HepG2 (cell line): Measurements from ENCODE around the gene RORB. TPM values are rescaled to one million over a fixed set of nuclear protein-coding genes. Genes with fewer than 3 reads are reported as not detected.
A peak's percentile ranks its signal among the peaks of the same experiment; 100 is the strongest.

Experiments used
- ATAC-seq: fragments of 200-7000 bp; cut with Tn5 transposase; 3 replicates; pipeline ENCODE4 v1.9.1; 2020; ENCODE audit warnings: mild to moderate bottlenecking, moderate library complexity
- BruUV-seq: library from RNA; stranded (reverse); fragments of 400-500 nt; replicated peaks from 2 replicates; lab custom pipeline; 2021; lab: Mats Ljungman, UMichigan
- CTCF ChIA-PET: fragments of 300-600 bp; formaldehyde crosslinking; extraction: SDS; loops from one replicate; lab custom pipeline; 2021; ENCODE audit warnings: low total read pairs, inconsistent platforms, low intra/inter-chr PET ratio; lab: Yijun Ruan, JAX
- POLR2A ChIA-PET: fragments of 350-600 bp; sonication (Branson Sonifier 250); formaldehyde crosslinking; loops from one replicate; lab custom pipeline; 2020; ENCODE audit warnings: antibody characterized with exemption, inconsistent platforms; lab: Yijun Ruan, JAX
- DNase-seq: peaks from one replicate; pipeline ENCODE4 v3.0.0-alpha.2; 2015; ENCODE audit warnings: low spot score
- FAIRE-seq: peaks from 3 replicates; lab custom pipeline; 2011; peaks lifted over from hg19 to GRCh38; lab: Jason Lieb, UNC
- H2AFZ ChIP-seq: one replicate; pipeline ENCODE4 v1.6.1; 2011; ENCODE audit warnings: low read length, inconsistent platforms
- H3K27ac ChIP-seq: fragments of 300-600 bp; 3 replicates; pipeline ENCODE4 v1.8.0; 2011; ENCODE audit warnings: mixed run types, mild to moderate bottlenecking, mixed read lengths, low read length, inconsistent platforms; ENCODE audit not compliant: insufficient read depth; ENCODE audit errors: extremely low read length
- H3K27me3 ChIP-seq, 2 experiments: fragments of 200-600 bp in 1 of 2; 2 replicates in 1 of 2; 3 replicates in 1 of 2; pipeline versions ENCODE4 v1.6.0 to v1.8.0; 2011; ENCODE audit warnings: low read length in 2 of 2, mild to moderate bottlenecking in 2 of 2, moderate library complexity in 2 of 2, inconsistent platforms in 1 of 2; ENCODE audit not compliant: insufficient read depth in 2 of 2, control insufficient read depth in 1 of 2
- H3K36me3 ChIP-seq, 2 experiments: fragments of 200-600 bp in 1 of 2; replicated peaks in 1 of 2; 2 replicates in 1 of 2; 3 replicates in 1 of 2; pipeline versions ENCODE4 v1.5.1 to v1.8.0; 2011; ENCODE audit warnings: low read length in 2 of 2, inconsistent platforms in 1 of 2; ENCODE audit not compliant: insufficient read depth in 2 of 2, control insufficient read depth in 1 of 2
- H3K4me1 ChIP-seq: 2 replicates; pipeline ENCODE4 v1.5.1; 2012; ENCODE audit warnings: low read length, inconsistent platforms; ENCODE audit not compliant: insufficient read depth
- H3K4me2 ChIP-seq: 2 replicates; pipeline ENCODE4 v1.6.0; 2011; ENCODE audit warnings: low read depth, low read length, inconsistent platforms
- H3K4me3 ChIP-seq, 3 experiments: fragments of 200-600 bp in 1 of 3; sonication (generic), shearing (Covaris generic) in 1 of 3; replicated peaks in 1 of 3; 2 replicates each; pipeline ENCODE4 v1.5.1; 2011 to 2016; ENCODE audit warnings: low read length in 3 of 3, inconsistent platforms in 2 of 3, low read depth in 2 of 3, mild to moderate bottlenecking in 2 of 3, control low read depth in 1 of 3, mixed read lengths in 1 of 3; ENCODE audit not compliant: insufficient read depth in 1 of 3
- H3K79me2 ChIP-seq: one replicate; pipeline ENCODE4 v1.6.1; 2011; ENCODE audit warnings: low read length, inconsistent platforms; ENCODE audit not compliant: insufficient read depth
- H3K9ac ChIP-seq: 2 replicates; pipeline ENCODE4 v1.6.0; 2011; ENCODE audit warnings: mild to moderate bottlenecking, low read depth, low read length, inconsistent platforms; ENCODE audit not compliant: insufficient read depth
- H3K9me3 ChIP-seq: 2 replicates; pipeline ENCODE4 v1.5.1; 2012; ENCODE audit warnings: mild to moderate bottlenecking, low read length
- H4K20me1 ChIP-seq: 2 replicates; pipeline ENCODE4 v1.6.0; 2011; ENCODE audit warnings: inconsistent platforms, mild to moderate bottlenecking, low read length, moderate library complexity; ENCODE audit not compliant: insufficient read depth
- CBFB ChIP-seq: sonication (generic); formaldehyde crosslinking; IDR thresholded peaks from 2 replicates; pipeline ENCODE4 v1.4.0; 2020; ENCODE audit warnings: missing genetic modification reagents
- MAFK ChIP-seq, 2 experiments: IDR thresholded peaks in 1 of 2; conservative IDR thresholded peaks in 1 of 2; 2 replicates each; pipeline ENCODE4 v1.6.1; 2011; ENCODE audit warnings: improper control_type of control experiment in 2 of 2, low read length in 2 of 2
- STAG1 ChIP-seq: sonication (generic); formaldehyde crosslinking; IDR thresholded peaks from 2 replicates; pipeline ENCODE4 v1.4.0; 2020; ENCODE audit warnings: missing genetic modification reagents
- ZNF749 ChIP-seq: sonication (generic); formaldehyde crosslinking; IDR thresholded peaks from 2 replicates; pipeline ENCODE4 v1.8.0; 2022; ENCODE audit warnings: mild to moderate bottlenecking, missing genetic modification reagents, moderate library complexity, borderline replicate concordance
- whole genome bisulfite sequencing: methylation state at CpG from one replicate; pipeline ENCODE4 v1.1.6; 2017; ENCODE audit warnings: low lambda C conversion rate; 5-methylcytosine and 5-hydroxymethylcytosine counted together
- in situ Hi-C: cut with HindIII; loops from 2 replicates; pipeline ENCODE4 v1.10.0; 2017; ENCODE audit warnings: low pct_unique_long_range_greater_than_20kb; ENCODE audit not compliant: extremely low pct_ligation_motif_present
- intact Hi-C: fragments of 100-400 bp; cut with micrococcal nuclease; formaldehyde crosslinking; loops from one replicate; pipeline ENCODE4 v1.10.0; 2022; ENCODE audit not compliant: unreplicated experiment
- polyA plus RNA-seq, 8 experiments: library from polyadenylated mRNA; depleted of rRNA in 3 of 8; stranded (reverse) in 7 of 8; unstranded in 1 of 8; fragments of >200 nt; fragmentation: Illumina TruSeq in 4 of 8; extraction: Trizol in 4 of 8; gene quantifications; 2 replicates each; pipeline versions ENCODE4 v1.2.1 to v1.2.3, GENCODE V29; 2011 to 2016; ENCODE audit warnings: low read depth in 4 of 8, missing spikeins in 1 of 8, mixed read lengths in 1 of 8; ENCODE audit not compliant: insufficient read depth in 1 of 8
- total RNA-seq, 5 experiments: library from RNA; depleted of rRNA; stranded (reverse); fragments of >200 nt; fragmentation: Illumina TruSeq; extraction: Trizol; gene quantifications; 2 replicates each; pipeline ENCODE4 v1.2.3, GENCODE V29; 2016; ENCODE audit warnings: low read depth in 1 of 5
- TF ChIP-seq, protein P1 (sequence below): sonication (generic); formaldehyde crosslinking; IDR thresholded peaks from 2 replicates; pipeline ENCODE4 v1.4.0; 2020; ENCODE audit warnings: missing genetic modification reagents
- TF ChIP-seq, protein P2 (sequence below): sonication (generic); formaldehyde crosslinking; IDR thresholded peaks from 2 replicates; pipeline ENCODE4 v1.5.0; 2020; ENCODE audit warnings: mild to moderate bottlenecking, missing genetic modification reagents, moderate library complexity

The RORB gene
- total and polyA plus RNA-seq, 2 of the 13 experiments (the other 11 are each of a cell fraction or from before 2014, with no cell fraction given) = not detected

DNA sequence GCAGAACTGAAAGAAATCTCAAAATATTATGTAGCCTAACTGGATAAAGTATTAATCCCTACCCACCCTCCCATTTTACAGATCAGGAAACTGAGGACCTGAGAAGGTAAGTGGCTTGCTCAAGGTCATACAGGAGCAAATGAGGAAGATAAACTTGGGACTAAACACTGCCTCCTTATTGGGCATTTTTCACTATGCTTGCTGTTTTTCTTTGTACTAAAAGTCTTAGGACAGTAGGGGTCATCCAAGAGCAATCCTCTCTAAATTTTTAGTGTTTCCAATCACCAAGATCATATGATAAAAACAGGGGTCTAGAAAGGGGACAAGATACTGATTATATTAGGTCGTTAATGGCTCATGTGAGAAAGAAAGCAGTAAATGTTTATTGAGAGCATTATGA lies 80.8 kb downstream of the RORB start:
- CTCF ChIA-PET = no interaction called here
- peaks cover 0 to 6% of the 10 kb centered on the region in 2 experiments; a peak in 1 of 5 replicates for H3K27me3 ChIP-seq
- in situ Hi-C loops = no loop called here

More for the DNA sequence above, 80.8 kb downstream of the RORB start:
- no peak overlapping the region for H3K4me2 ChIP-seq
- FAIRE-seq = no peak
- BruUV-seq = no TSS peak
- ATAC-seq = no peak
- H3K79me2 ChIP-seq = no peaks in the 10 kb centered on the region
- no peak overlapping the region for H3K27ac ChIP-seq
- WGBS = 0% methylated on average over 1 of the region's 1 CpG
- no peaks in the 10 kb centered on the region for H3K4me1 ChIP-seq
- no peak overlapping the region for H2AFZ ChIP-seq
- peak; percentile 9 for DNase-seq
- TF ChIP-seq, protein P1, sequence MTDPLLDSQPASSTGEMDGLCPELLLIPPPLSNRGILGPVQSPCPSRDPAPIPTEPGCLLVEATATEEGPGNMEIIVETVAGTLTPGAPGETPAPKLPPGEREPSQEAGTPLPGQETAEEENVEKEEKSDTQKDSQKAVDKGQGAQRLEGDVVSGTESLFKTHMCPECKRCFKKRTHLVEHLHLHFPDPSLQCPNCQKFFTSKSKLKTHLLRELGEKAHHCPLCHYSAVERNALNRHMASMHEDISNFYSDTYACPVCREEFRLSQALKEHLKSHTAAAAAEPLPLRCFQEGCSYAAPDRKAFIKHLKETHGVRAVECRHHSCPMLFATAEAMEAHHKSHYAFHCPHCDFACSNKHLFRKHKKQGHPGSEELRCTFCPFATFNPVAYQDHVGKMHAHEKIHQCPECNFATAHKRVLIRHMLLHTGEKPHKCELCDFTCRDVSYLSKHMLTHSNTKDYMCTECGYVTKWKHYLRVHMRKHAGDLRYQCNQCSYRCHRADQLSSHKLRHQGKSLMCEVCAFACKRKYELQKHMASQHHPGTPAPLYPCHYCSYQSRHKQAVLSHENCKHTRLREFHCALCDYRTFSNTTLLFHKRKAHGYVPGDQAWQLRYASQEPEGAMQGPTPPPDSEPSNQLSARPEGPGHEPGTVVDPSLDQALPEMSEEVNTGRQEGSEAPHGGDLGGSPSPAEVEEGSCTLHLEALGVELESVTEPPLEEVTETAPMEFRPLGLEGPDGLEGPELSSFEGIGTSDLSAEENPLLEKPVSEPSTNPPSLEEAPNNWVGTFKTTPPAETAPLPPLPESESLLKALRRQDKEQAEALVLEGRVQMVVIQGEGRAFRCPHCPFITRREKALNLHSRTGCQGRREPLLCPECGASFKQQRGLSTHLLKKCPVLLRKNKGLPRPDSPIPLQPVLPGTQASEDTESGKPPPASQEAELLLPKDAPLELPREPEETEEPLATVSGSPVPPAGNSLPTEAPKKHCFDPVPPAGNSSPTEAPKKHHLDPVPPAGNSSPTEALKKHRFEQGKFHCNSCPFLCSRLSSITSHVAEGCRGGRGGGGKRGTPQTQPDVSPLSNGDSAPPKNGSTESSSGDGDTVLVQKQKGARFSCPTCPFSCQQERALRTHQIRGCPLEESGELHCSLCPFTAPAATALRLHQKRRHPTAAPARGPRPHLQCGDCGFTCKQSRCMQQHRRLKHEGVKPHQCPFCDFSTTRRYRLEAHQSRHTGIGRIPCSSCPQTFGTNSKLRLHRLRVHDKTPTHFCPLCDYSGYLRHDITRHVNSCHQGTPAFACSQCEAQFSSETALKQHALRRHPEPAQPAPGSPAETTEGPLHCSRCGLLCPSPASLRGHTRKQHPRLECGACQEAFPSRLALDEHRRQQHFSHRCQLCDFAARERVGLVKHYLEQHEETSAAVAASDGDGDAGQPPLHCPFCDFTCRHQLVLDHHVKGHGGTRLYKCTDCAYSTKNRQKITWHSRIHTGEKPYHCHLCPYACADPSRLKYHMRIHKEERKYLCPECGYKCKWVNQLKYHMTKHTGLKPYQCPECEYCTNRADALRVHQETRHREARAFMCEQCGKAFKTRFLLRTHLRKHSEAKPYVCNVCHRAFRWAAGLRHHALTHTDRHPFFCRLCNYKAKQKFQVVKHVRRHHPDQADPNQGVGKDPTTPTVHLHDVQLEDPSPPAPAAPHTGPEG (CRISPR knock-in tag) = no peak
- TF ChIP-seq, protein P2, sequence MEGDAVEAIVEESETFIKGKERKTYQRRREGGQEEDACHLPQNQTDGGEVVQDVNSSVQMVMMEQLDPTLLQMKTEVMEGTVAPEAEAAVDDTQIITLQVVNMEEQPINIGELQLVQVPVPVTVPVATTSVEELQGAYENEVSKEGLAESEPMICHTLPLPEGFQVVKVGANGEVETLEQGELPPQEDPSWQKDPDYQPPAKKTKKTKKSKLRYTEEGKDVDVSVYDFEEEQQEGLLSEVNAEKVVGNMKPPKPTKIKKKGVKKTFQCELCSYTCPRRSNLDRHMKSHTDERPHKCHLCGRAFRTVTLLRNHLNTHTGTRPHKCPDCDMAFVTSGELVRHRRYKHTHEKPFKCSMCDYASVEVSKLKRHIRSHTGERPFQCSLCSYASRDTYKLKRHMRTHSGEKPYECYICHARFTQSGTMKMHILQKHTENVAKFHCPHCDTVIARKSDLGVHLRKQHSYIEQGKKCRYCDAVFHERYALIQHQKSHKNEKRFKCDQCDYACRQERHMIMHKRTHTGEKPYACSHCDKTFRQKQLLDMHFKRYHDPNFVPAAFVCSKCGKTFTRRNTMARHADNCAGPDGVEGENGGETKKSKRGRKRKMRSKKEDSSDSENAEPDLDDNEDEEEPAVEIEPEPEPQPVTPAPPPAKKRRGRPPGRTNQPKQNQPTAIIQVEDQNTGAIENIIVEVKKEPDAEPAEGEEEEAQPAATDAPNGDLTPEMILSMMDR = peak; percentile 38
- TF ChIP-seq MAFK (conservative IDR thresholded peaks at IDR 0.05 in 1 of 2, IDR thresholded peaks at IDR 0.05 in 1 of 2; ENCODE audit: low read length in 2 of 2) = 0 out of 4 replicates have a peak, but pooled peaks of 1 of the 2 experiments have one; percentile 3
- TF ChIP-seq CBFB (CRISPR knock-in tag) = no peak
- TF ChIP-seq STAG1 (CRISPR knock-in tag) = peak; percentile 34; the same call in 1 of the 2 replicates
- TF ChIP-seq ZNF749 (CRISPR knock-in tag) = no peak
- TF ChIP-seq, all 625 proteins: peak for 3
- H3K4me3 ChIP-seq = no peak overlapping the region
- no peaks in the 10 kb centered on the region for H3K36me3 ChIP-seq
- H3K9me3 ChIP-seq = no peaks in the 10 kb centered on the region
- POLR2A ChIA-PET = no interaction called here
- no peaks in the 10 kb centered on the region for H4K20me1 ChIP-seq
- no peak overlapping the region for H3K9ac ChIP-seq
- intact Hi-C loops = loop anchor here (1.0 to 10.0 kb wide), 3 partner anchors 66 to 497 kb away; no protein-coding TSS in a partner anchor
